Activated effector memory CD4-positive, alpha-beta T cell treated with anti-CD3 and anti-CD28 coated beads, Interleukin-2, amount 50 U/mL, for 16 hours (primary cell): Measurements from ENCODE around the gene SMAD7.

Experiments
- DNase-seq: peaks from one replicate; pipeline ENCODE4 v3.0.0-alpha.2; 2020

Gene SMAD7

DNA sequence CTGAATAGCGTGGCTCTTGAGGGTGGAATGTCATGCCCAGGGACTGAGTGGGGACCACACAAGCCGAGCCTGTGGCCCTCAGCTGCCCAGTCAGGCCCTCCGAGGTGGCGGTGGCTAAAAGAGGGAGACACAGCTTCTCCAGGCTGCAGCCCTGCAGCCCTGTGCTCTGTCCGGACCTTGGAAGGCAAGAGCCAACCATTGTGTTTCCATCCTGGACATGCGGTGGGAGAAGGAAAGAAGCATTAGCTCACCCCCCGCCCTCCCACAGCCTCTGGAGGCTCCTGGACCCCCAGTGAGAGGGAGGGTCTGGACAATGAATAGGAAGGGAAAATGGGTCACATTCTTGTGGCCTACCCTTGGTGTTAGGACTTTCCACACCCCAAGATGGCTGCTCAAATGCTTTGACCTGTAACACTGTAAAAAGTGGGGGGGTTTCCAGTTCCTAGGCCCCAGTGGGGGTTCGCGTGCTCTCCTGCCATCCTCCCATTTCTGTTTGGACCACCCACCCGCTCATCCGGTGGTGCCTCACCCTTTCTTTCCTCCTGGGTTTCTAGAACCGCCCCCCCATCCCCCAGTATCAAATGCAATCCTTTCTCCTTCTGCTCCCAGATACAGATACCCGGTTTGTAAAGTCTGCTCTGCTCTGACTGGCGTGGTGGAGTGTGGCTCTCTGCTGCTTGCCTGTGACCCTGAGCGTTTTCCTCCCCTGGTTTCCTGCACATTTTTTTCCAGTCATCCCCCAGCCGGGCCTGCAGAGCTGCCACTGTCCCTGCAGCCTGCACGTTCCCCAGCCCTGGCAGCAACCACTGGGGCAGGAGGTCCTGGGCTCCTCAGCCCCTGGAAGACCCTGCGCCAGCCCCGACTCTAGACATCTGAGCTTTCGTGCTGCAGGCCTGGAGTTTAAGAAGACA is 36.3 kb upstream of the SMAD7 start:
- no peak for DNase-seq

DNA sequence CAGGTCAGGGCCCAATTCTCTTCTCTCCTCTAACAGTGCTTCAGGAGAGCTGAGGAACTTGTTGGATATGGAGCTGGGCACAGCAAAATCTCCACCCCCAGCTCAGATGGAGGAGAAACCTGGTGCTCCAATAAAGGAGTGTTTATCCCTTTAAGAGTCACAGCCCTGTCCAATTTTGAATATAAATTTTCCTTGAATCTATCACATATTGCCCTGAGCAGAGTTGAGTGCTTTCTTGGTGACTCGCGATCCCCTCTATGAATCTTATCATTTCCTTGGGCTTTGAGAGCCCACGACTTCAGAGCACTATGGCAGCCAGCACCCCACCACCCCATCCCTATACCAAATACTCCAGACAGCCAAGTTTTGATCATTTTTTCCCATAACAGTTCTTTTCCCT is 34.4 kb upstream of the SMAD7 start:
- DNase-seq: no peak

DNA sequence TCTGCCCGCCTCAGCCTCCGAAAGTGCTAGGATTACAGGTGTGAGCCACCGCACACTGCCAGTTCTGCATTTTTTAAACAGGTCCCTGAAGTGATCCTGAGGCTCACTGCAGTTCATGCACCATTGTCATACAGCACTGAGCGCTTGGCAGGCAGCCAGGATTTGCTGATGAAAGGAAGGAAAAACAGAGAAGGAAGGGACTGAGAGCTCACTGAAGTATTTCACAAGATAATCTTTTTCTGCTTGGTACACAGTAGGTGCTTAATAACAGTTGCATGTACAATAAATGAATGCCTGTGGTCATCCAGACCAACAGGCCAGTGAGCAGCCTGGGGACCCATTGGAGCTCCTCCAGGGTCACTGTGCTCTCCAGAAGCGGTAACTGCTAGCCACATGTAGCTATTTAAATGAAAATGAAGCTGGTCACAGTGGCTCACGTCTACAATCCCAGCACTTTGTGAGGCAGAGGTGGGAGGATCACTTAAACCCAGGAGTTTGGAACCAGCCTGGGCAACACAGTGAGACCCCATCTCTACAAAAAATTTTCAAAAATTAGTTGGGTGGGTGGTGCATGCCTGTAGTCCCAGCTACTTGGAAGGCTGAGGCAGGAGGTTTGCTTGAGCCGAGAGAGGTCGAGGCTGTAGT is 33.1 kb upstream of the SMAD7 start:
- no peak for DNase-seq

DNA sequence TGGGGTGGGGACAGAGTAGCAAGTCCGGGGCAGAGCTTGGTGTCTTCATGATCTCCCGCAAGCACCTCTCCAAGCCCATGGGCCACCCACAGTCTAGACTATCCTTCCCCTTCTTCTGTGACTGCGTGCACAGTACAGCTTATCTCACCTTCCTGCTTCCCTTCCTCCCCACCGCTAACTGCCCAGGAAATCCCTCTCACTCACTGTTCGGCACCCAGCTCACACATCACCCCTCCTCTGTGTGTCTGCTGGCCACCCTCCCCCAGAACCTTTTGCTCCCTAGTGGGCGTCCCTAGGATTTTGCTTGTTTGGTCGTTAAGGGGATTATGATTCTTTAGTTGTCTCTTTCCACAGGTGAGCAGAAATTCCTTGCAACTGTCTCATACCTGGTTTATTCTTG is 31.5 kb upstream of the SMAD7 start:
- no peak for DNase-seq

DNA sequence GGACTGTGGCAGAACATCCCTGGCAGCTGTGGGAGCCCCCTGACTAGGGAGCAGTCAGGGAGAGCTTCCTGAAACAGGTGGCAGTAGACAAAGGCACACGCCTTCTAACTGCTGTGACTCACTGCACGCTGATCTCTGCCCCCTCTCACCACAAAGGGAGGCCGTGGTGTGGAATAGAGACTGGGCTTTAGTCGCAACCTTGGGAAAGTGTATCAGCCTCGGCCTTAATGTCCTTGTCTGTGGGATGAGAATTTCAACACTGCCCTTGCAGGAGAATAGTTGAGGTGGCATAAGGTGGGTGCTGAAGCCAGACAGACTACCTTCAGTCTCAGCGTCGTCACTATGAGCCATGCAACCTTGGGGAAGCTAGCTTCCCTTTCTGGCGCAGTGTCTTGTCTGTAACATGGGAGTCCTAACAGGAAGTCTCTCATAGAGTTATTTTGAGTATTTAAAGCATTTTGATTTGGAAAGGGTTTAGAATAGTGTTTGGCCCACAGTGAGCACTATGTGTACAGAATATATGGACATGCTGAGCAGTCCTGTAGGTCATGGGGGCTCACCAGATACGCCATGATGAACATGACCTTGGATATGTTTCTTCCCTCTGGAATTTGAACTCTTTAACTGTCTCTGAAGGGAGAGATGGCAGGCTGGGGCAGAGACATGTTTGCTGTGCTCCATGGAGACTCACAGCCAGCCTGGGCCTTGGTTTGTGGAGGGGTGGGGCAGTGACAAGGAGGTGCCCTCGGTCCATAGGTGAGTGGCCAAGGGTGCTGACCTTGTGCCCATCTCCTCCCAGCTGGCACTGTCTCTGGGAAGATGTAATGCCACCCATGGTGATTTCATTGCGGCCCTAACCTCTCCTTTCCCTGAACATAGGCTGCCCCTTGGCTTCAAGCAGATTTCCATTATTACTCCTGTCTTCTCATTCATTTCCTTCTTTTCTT is 29.5 kb upstream of the SMAD7 start:
- no peak for DNase-seq

DNA sequence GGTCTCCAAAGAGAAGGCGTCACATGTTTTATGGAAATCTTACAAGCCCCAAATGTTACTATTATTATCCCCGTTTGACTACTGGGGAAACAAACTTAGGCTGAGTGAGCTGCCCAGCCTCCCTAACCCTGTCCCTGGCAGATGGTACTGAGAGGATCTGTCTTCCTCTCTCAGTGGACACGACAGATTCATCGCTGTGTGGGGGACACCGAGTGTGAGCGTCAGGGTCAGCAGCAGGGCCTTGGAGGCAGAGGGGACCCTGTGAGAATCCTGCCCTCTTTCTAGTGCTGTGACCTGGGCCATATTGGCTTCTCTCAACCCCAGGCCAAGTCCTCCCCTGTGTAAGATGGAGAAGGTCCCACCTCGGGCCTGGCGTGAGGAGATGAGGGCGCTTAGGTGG is 27.1 kb upstream of the SMAD7 start:
- DNase-seq: no peak

DNA sequence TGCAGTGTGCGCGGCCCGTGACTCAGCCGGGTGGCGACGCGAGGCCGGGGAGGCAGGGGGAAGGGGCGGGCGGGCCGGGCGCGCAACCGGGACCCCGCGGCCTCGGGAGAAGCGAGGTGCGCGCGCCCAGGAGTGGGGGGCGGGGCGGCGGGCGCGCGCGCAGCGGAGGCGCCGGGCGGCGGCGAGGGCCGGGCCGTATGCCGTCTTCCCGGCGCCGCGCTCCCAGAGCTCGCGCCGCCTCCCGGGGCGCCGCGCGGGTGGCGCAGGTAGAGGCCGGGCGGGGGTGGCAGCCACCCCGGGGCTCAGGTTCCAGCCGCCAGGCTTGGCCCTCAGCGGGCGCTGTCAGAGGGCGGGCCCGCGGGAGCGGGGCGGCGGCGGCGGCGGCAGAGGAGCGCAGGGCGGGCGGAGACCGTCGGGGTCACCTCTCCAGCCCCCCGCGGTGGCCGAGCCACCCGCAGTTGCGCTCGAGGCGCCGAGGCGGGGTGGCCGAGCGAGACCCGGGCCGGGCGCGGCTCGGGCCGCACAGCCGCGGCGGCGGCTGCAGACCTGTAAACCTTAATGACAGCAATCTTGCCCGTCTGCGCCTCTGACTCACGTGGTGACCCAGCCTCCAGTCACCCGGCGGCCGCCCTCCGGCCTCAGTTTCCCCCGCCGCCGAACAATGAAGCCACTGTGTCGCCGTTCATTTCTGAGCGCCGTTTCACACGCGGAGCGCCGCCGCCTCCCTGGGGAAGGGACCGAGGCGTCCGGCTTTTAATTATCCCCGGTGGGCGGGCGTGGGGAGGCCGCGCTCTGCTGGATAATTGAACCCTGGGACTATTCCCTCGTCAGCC is 25.3 kb upstream of the SMAD7 start:
- peak; percentile 84 for DNase-seq

DNA sequence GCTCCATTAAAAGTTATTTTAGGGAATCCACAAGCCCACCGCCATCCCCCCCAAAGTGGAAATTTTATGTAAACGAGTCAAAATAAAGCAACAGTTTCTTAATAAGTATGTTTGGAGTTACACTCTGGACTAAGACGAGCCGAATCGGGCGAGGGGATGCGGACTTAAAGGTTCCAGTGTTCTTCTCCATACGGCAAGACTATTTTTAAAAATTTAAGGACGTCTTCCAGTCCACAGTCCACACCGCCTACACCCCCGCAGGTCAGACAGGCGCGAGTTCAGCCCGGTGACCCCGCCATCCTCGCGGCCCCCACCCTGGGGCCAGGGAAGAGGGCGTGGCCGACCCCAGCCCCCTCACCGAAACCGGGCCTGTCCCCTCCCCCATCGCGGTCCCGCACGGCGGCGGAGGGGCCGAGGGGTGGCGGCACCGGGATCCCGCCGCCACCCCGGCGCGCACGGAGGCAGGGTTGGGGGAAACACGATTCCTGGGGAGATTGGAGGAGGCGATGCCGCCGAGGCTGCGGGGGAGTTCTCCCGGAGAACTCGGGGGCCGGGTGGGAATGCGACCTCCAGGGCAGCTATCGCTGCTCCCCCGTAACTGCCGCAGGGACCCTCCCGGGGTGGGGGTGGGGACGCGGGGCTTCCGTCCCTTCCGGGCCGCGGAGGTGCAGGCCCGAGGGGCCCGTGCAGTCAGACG is 24.5 kb upstream of the SMAD7 start:
- no peak for DNase-seq

DNA sequence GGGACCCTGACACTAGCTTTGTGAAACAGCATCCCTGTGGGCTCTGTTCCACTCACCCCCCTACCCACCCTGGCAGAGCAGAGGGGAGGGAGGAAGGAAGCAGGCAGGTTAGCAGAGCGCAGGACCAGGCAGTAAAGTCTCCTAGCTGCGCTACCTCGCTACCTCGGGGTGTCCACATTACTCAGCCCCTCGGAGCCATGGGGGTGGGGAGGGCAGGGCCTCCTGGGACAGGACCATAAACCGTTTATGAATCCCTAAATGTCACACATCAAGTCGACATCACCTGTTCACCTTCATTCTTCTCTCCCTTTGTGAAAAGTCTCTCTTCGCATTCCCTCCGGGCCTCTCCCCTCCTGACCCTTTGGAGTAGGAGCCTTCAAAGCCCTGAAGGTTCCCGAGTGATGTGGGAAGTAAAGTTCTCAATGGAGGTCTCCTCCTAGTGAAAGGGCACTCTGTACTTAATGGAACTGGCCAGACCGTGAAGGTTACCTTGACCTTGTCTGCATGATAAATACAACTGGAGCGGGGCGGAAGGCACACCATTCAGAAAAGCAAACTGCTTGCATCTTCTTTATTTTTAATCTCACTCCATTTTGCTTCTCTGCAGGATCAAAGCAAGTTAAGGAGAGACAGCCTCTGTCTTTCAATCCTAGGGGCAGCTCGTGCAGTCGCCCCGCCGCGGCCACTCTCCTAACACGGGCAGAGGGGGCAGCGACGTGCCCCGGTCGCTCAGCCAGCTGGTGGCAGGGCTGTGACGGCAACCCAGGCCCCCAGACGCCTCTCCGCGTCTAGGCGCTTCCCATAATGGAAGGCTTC is 23.7 kb upstream of the SMAD7 start:
- DNase-seq: no peak

DNA sequence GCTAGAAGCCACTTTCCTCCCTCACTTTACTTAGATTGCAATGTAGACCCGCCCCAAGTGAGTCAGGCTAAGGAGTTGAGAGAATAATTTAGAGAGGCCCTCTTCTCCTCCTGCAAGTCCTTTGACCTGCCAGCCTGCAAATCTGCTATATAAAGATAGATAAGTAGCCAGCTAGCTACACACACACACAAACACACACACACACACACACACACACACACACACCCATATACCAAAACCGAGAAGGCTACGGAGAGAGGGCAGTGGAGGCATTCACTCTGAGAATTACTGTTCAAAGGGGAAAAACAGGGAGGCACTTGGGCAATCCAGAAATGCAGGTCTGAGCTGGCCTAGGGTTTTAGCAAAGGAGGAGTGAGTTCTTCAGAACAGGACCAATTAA is 23.0 kb upstream of the SMAD7 start:
- no peak for DNase-seq

DNA sequence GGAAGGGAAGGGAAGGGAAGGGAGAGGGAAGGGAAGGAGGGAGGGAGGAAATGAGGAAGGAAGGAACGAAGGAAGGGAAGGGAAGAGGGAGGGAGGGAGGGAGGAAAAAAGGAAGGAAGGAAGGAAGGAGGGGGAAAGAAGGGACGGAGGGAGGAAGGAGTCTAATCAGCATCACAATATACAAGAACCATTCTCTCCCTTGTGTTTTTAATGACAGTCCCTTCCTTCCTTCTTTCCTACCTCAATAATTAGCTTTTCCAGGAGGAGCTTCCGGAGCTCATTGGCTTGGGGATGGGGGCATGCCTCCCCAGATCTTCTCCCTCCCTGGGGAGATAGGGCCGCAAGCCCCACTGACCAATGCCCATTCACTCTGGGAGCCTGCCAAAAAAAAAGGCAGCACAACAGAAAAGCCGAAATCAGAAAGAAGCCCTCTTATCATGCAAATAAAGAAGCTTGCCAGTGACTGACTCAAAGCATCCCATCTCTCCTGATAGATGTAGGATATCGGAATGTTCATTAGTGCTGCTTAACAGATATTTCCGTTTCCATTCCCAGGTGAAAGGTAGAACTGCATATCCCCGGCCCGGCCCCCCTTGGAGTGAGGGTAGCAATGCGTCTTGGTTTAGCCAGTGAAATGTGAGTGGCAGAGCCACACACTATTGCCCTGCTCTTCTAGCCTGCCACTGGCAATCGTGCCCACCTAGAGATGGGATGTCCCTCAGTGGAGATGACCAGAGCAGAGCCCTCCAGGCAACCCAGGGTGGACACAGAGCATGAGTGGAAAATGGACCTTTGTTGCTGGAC is 17.8 kb upstream of the SMAD7 start:
- DNase-seq: no peak

DNA sequence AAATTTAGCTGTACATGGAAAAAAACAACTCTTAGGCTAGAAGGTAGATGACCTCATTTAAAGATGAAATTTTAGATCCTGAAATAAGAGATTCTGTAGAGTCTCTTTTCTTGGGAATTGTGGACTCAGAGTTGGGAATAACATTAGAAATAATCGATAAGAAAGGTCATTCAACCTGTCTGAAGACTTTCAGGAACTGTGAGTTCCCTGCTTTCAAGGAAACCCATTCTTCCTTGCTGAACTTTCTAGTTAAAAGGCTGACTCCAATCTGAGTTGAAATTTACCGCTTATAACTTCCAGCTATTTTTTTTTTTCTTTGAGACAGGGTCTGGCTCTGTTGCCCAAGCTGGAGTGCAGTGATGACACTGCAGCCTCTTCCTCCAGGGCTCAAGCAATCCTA is 16.8 kb upstream of the SMAD7 start:
- no peak for DNase-seq

DNA sequence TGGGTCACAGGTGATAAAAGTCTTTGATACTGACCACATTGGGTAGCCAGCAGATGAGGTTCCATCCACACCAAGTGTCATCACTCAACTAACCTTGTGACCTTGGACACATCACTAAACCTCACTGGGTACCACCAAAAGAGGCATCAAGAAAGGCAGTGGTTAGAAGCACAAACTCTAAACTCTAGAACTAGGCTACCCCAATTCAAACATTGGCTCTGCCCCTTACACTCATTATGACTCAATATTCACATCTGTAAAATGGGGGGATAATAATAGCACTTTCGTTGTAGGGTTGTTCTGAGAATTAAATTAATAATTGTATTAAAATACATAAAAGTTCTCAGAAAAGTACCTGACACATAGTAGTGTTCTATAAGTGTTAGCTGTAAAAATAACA is 15.8 kb upstream of the SMAD7 start:
- no peak for DNase-seq

DNA sequence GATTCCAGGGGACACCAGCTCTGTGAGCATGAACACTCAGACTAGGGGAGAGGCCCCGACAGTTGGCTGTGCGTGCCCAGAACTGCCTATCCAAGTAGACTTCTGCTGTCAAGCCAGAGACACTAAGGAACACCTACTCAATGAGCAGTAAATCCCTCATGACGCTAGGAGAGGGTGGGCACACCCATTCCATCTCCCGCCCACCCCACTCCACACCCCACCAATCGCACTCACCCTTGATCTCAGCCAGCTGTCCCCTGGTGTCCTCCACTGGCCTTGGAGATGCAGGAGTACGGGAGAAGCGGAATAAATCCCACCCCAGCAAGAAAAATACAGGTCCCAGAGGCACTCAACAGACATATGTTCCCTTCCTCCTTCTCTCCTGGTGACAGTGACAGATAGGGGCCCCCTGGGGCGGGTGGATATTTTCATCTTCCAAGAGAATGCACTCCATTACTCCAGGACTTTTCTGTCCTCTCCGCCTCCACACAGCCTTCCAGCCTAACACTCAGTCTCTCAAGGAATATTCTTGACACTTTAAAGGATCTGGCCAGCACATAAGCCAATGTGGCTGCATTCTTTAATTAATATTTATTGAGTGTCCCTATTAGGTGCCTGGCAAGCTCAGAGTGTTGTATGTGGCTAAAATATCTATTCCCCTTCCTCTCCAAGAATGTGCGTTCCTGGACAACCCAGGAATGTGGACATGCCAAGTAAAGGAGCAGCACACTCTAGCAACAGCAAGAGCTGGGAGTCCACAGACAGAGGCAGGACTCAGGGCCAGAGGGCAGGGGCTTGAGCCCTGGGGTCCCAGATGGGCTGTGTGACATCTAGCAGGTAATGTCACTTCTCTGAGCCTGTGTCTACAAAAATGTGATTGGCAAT is 13.1 kb upstream of the SMAD7 start:
- DNase-seq: no peak

DNA sequence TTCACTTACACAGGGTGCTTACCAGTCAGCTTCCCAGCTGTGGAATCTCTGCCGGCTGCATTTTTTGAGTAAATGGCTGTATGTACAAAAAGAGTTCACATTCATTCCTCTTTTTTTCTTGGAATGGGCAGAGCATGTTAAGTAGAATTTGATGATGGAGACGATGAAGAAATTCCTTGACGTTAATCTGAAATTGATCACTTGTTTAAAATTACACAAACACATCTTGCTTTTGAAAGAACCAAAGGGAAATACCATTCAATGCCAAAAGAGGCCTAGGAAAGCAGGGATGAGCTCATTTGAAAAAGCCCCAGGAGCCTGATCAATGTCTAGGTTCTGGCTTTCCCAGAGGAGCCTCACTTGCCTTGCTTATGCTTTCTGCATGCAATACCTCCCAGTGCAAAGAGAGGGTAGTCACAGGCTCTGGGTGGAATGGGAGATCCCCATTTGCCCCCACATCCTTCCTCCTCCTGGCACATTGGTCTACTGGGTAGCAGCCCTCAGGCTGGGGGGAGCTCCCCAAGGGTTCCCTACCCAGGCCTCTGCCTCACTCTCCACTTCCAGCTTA is 12.3 kb upstream of the SMAD7 start:
- no peak for DNase-seq

DNA sequence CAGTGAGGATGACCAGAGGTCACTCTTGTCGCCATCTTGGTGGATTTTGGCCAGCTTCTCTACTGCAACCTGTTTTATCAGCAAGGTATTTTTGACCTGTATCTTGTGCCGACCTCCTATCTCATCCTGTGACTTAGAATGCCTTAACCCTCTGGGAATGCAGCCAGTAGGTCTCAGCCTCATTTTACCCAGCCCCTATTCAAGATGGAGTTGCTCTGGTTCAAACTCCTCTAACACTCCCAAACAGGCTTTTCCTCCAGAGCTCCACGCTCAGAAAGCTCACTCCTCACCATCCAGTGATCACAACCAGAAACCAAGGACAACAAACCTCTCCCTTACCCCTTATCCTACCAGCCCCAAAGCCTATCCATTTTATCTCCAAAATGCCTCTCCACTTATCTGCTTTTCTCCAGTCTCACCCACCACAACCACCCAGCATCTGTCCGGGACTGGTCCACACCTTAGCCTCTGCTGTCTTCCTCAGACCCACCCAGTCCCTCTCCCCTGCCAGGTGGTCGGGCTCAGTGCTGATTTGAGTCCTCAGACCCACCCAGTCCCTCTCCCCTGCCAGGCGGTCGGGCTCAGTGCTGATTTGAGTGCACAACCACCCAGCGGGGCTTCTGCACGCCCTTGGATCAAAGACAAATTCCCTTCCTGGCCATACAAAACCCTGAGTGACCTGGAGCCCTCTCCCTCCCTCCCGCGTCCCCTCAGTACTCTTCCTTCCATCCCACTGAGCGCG is 11.7 kb upstream of the SMAD7 start:
- DNase-seq: no peak

DNA sequence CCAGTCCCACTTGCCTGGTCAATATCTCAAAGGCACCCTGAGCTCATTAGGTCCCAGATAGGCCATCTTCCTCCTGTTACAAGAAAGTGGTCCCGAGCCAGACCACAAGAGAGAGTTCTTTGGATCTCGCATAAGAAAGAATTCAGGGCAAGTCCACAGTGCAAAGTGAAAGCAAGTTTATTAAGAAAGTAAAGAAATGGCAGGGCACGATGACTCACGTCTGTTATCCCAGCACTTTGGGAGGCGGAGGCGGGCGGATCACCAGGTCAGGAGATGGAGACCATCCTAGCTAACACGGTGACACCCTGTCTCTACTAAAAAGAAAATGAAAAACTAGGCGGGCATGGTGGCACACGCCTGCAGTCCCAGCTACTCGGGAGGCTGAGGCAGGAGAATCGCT is 10.8 kb upstream of the SMAD7 start:
- no peak for DNase-seq
